ENCODE measurements around the gene SLC7A6. TPM values are rescaled to one million over a fixed set of nuclear protein-coding genes. Genes with fewer than 3 reads are reported as not detected.
"Not testable (repeated sequence)": the region's sequence is repeated elsewhere in the genome, so short reads cannot be mapped to it uniquely, and the experiment has no call there.

SLC7A6 gene
- total and polyA plus RNA-seq, 10 of the 15 experiments (the other 5 are each of a cell fraction or from before 2014, with no cell fraction given) = 8.2 to 60.4 (median 28.6) TPM

GRCh38 chr16:68288252-68288650 is 23.9 kb downstream of the SLC7A6 start (continued):
- TF ChIP-seq PAX5 (IDR thresholded peaks at IDR 0.05; ENCODE audit: borderline replicate concordance, low read depth, low read length) = no peak

DNA sequence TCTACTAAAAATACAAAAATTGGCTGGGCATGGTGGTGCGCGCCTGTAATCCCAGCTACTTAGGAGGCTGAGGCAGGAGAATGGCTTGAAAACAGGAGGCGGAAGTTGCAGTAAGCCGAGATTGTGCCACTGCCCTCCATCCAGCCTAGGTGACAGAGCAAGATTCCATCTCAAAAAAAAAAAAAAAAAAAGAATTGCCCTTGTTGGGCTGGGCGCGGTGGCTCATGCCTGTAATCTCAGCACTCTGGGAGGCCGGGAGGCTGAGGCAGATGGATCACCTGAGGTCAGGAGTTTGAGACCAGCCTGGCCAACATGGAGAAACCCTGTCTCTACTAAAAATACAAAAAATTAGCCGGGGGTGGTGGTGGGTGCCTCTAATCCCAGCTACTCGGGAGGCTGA is 24.5 kb downstream of the SLC7A6 start:
- H3K9me3 ChIP-seq (replicated peaks; ENCODE audit: control insufficient read depth, insufficient read depth, low read length); H3K4me3 ChIP-seq; ATAC-seq; FAIRE-seq; DNase-seq (ENCODE audit: low read depth, low spot score); H3K27me3 ChIP-seq (replicated peaks in 1 of 2; ENCODE audit: control insufficient read depth in 2 of 2, insufficient read depth in 2 of 2, low read length in 1 of 2); BruUV-seq (replicated peaks); H3K4me2 ChIP-seq (ENCODE audit: control insufficient read depth, insufficient read depth); H4K20me1 ChIP-seq (ENCODE audit: control insufficient read depth, insufficient read depth); in situ Hi-C loops (cut with MboI); H2AFZ ChIP-seq (ENCODE audit: control insufficient read depth, low read depth, low read length): not testable (repeated sequence)
- intact Hi-C loops (cut with micrococcal nuclease; ENCODE audit: unreplicated experiment) = loop anchor here (1.0 kb wide), 1 partner anchor 24 kb away; the partner anchor contains the start of gene SLC7A6
- ChIA-PET RAD21 (ENCODE audit: unreplicated experiment) (interaction anchor here (1.1 to 4.9 kb wide), 11 partner anchors 8 to 40 kb away, joined by 3 to 55 read pairs (median 9); partner anchors contain the start of genes PRMT7, SLC7A6 and SLC7A6OS), SMC1A (ENCODE audit: uncharacterized antibody, unreplicated experiment) (interaction anchor here (0.7 to 5.0 kb wide), 8 partner anchors 11 to 203 kb away, joined by 3 to 56 read pairs (median 16); partner anchors contain the start of genes PRMT7, SLC7A6 and SLC7A6OS), CTCF (interaction anchor here (1.2 to 4.8 kb wide), 6 partner anchors 13 to 52 kb away, joined by 3 to 94 read pairs (median 4); partner anchors contain the start of gene SLC7A6), POLR2A (interaction anchor here (1.1 to 11.1 kb wide), 5 partner anchors 13 to 39 kb away, joined by 3 to 177 read pairs (median 15); partner anchors contain the start of genes PRMT7 and SLC7A6OS)
- TF ChIP-seq MLLT1 (IDR thresholded peaks at IDR 0.05) = 0 out of 2 replicates have a peak, but pooled peaks have one; percentile 18
- 91% methylated on average over 8 of the region's 9 CpGs for WGBS (ENCODE audit: insufficient coverage, insufficient replicate concordance, low lambda C conversion rate, missing lambda C conversion rate)
- peak overlapping the region; percentile 92 for H3K27ac ChIP-seq (ENCODE audit: control insufficient read depth, insufficient read depth)
- peaks cover 39% of the 10 kb centered on the region for H3K79me2 ChIP-seq (ENCODE audit: control insufficient read depth, insufficient read depth, low read length)
- H3K9ac ChIP-seq (ENCODE audit: control insufficient read depth, insufficient read depth, low read length) = peak overlapping the region; percentile 59; the same call in 1 of the 2 replicates
- H3K36me3 ChIP-seq (ENCODE audit: control insufficient read depth in 2 of 2, insufficient read depth in 2 of 2, low read length in 1 of 2) = peaks cover 25 to 30% of the 10 kb centered on the region in 2 experiments; a peak in 3 of 4 replicates
- peaks cover 62% of the 10 kb centered on the region for H3K4me1 ChIP-seq (ENCODE audit: control insufficient read depth, insufficient read depth, low read length)

All from GM12878 (cell line).